ENCODE results near the gene SERPINE2.
"Not testable (repeated sequence)": the region's sequence is repeated elsewhere in the genome, so short reads cannot be mapped to it uniquely, and the experiment has no call there.

The SERPINE2 gene

DNA sequence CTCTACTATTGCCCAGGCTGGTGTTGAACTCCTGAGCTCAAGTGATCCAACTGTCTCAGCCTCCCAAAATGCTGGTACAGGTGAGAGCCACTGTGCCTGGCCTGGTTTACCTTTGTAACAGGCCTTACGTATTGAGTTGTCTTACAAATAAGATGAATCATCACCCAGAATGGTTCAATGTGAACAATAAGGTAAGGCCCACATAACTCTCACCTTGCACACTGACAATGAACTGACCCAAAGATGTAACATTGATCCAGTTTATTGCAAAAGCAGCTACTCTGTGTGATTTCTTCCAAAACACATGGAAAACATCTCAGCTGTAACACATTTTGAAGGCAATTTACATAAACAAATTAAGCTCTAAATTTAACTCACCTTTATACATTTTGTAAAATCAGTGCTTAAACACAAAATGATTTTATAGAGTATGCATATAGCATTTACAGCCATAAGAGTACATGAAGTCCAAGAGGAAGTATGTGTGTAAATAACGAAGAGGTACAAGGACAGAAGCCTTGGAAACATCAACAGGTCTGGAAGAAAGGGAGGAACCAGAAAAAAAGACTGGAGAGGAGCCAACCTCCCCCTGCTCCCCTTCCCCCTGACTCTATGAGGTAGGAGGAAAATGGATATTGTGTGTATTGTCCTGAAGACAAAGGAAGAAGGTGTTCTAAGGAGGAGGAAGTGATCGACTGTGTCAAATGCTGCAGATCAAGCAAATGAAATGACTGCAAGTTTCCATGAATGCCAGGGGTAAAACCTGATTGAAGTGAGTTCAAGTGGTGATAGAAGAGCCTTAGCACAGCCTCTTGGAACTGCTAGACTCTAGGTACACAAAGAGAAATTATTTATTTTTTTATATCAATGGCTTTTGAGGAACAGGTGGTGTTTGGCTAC lies 88.4 kb downstream of the SERPINE2 start:
- peaks cover under 1 to 6% of the 10 kb centered on the region in 2 donors for H3K4me1 ChIP-seq (ENCODE audit: control insufficient read depth in 1 of 2, insufficient read depth in 2 of 2, low read length in 2 of 2)
- H3K4me3 ChIP-seq (ENCODE audit: low read depth in 1 of 2, low read length in 2 of 2): no peak overlapping the region
- no peaks in the 10 kb centered on the region for H3K27me3 ChIP-seq (ENCODE audit: low read depth, low read length)
- no peaks in the 10 kb centered on the region for H3K36me3 ChIP-seq (ENCODE audit: control insufficient read depth in 1 of 2, insufficient read depth in 2 of 2, low read length in 2 of 2)
- H3K9me3 ChIP-seq (ENCODE audit: control insufficient read depth in 1 of 2, low read length in 2 of 2): no peaks in the 10 kb centered on the region
- H3K27ac ChIP-seq (ENCODE audit: low read length): peak overlapping the region; percentile 5

DNA sequence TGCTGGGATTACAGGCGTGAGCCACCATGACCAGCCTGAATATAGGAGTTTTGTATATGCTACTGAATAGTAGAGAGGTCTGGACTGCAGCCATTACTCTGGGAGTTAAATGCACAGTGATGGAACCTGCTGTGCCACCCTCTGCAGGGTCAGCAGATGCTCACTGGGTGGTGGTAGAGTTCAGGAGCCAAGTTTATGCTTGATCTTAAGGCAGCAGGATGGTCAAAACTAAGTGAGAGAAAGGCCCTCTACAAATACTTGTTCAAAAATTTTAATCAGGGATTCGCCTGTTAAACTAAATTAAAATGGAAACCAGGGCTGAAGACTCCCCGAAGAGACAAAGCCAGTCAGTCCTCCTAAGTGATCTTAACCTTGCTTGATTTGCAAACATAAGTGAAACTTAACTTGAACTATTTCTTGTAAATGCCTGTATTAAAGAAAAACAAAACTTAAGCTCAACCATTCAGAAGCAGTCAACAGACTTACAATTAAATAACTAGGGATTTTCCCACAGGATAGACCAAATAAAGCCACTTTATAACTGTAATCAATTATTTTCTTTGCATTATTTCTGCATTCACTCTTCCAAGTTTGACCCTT lies 89.7 kb downstream of the SERPINE2 start:
- H3K27me3 ChIP-seq (ENCODE audit: low read depth, low read length): no peaks in the 10 kb centered on the region
- no peaks in the 10 kb centered on the region for H3K9me3 ChIP-seq (ENCODE audit: control insufficient read depth in 1 of 2, low read length in 2 of 2)
- peaks cover 0 to 5% of the 10 kb centered on the region in 2 donors for H3K36me3 ChIP-seq (ENCODE audit: control insufficient read depth in 1 of 2, insufficient read depth in 2 of 2, low read length in 2 of 2)
- H3K4me3 ChIP-seq (ENCODE audit: low read depth in 1 of 2, low read length in 2 of 2): no peak overlapping the region
- peaks cover 3 to 11% of the 10 kb centered on the region in 2 donors for H3K4me1 ChIP-seq (ENCODE audit: control insufficient read depth in 1 of 2, insufficient read depth in 2 of 2, low read length in 2 of 2)
- no peak overlapping the region for H3K27ac ChIP-seq (ENCODE audit: low read length)

DNA sequence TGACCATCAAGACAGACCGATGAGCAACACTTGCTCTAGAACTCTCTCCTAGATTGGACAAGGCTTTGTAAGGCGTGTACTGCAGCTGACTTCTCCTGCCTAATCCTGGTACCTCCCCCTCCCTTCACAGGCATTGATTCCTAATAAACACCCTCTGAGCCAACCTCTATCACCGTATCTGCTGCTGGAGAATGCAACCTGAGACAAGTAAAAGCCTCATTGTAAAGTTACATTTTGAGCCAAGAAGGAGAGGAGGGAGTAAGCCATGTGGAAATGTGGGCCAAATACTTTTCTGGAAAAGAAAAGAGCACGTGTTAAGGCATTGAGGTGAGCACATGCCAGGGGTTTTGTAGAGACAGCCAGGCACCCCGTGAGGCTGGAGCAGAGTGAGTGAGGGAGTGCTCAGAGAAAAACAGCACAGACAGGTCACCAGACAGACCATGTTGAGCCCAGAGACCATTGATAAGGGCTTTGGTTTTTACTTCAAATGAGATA lies 91.3 kb downstream of the SERPINE2 start:
- Histone ChIP-seq H3K4me1 (ENCODE audit: control insufficient read depth in 1 of 2, insufficient read depth in 2 of 2, low read length in 2 of 2) (peaks cover 7 to 18% of the 10 kb centered on the region in 2 donors), H3K27ac (ENCODE audit: low read length) (no peak overlapping the region), H3K9me3 (ENCODE audit: control insufficient read depth in 1 of 2, low read length in 2 of 2) (no peaks in the 10 kb centered on the region), H3K4me3 (ENCODE audit: low read depth in 1 of 2, low read length in 2 of 2) (no peak overlapping the region), H3K36me3 (ENCODE audit: control insufficient read depth in 1 of 2, insufficient read depth in 2 of 2, low read length in 2 of 2) (peaks cover 0 to 5% of the 10 kb centered on the region in 2 donors), H3K27me3 (ENCODE audit: low read depth, low read length) (no peaks in the 10 kb centered on the region)

DNA sequence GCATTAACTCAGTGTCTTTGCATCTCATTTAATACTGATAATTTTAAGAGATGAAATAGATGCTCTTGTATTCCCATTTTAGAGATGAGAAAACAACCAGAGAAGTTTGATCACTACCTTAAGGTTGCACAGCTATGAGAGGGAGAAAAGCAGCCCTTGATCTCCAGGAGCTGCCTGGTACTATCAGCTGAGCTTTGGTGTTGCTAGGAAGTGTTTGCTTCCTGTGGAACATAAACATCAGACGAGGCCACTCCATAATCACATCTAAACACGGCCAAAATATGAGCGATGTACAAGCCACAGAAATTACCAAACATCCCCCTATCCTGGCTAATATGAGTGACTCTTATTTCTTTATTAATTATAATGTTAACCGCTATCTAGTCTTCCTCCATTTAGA lies 93.3 kb downstream of the SERPINE2 start:
- peaks cover 0 to 5% of the 10 kb centered on the region in 2 donors for H3K36me3 ChIP-seq (ENCODE audit: control insufficient read depth in 1 of 2, insufficient read depth in 2 of 2, low read length in 2 of 2)
- no peak overlapping the region for H3K27ac ChIP-seq (ENCODE audit: low read length)
- peaks cover 10 to 18% of the 10 kb centered on the region in 2 donors for H3K4me1 ChIP-seq (ENCODE audit: control insufficient read depth in 1 of 2, insufficient read depth in 2 of 2, low read length in 2 of 2)
- no peaks in the 10 kb centered on the region for H3K9me3 ChIP-seq (ENCODE audit: control insufficient read depth in 1 of 2, low read length in 2 of 2)
- peak overlapping the region; percentile 79 to 99 for H3K4me3 ChIP-seq (ENCODE audit: low read depth in 1 of 2, low read length in 2 of 2)
- H3K27me3 ChIP-seq (ENCODE audit: low read depth, low read length): no peaks in the 10 kb centered on the region

DNA sequence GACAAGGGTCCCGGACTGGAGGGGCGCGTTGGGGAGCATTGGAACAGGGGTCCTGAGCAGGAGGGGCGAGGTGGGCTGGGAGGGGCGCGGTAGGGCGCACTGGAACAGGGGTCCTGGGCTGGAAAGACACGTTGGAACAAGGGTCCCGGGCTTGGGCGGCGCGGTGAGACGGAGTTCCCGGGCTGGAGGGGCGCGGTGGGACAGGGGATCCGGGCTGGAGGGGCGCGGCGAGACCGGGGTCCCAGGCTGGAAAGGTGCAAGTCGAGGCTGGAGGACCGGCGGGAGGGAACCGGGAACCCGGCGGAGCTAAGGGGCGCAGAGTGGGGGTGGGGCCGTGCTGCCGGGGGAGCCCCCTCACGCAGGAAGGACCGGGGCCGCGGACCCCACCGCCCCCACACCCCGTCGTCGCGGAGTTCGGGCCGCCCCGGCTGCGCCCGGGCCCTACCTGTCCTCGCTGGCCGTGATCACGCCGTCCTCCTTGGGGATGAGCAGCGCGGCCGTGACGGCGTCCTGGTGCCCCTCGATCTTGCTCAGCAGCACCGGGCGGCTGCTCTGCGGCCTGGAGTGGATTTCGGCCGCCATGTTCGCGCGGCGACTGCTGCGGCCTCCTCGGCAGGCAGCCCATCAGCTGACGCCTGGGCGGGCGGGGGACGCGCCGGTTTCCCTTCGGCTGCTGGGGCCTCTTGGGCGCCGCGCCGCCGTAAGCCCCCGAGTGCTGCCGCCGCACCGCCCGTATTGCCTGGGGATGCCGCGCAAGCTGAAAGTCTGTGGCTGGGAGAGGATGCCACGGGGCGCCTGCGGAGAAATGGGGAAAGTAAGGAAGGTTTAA lies 94.2 kb downstream of the SERPINE2 start, which contains the start of gene WDFY1:
TSS of gene WDFY1 (minus strand) at position 633 of the 829 bp plus-strand sequence. CDS start at position 582, 51 bp downstream.
- Histone ChIP-seq H3K9me3 (ENCODE audit: control insufficient read depth in 1 of 2, low read length in 2 of 2) (no peaks in the 10 kb centered on the region), H3K4me3 (ENCODE audit: low read depth in 1 of 2, low read length in 2 of 2) (peak within 1 kb of the TSS; percentile 79 to 99), H3K27me3 (ENCODE audit: low read depth, low read length) (no peaks in the 10 kb centered on the region), H3K4me1 (ENCODE audit: control insufficient read depth in 1 of 2, insufficient read depth in 2 of 2, low read length in 2 of 2) (peaks cover 10 to 18% of the 10 kb centered on the region in 2 donors), H3K36me3 (ENCODE audit: control insufficient read depth in 1 of 2, insufficient read depth in 2 of 2, low read length in 2 of 2) (peaks cover 0 to 5% of the 10 kb centered on the region in 2 donors), H3K27ac (ENCODE audit: low read length) (peak within 1 kb of the TSS; percentile 77)

DNA sequence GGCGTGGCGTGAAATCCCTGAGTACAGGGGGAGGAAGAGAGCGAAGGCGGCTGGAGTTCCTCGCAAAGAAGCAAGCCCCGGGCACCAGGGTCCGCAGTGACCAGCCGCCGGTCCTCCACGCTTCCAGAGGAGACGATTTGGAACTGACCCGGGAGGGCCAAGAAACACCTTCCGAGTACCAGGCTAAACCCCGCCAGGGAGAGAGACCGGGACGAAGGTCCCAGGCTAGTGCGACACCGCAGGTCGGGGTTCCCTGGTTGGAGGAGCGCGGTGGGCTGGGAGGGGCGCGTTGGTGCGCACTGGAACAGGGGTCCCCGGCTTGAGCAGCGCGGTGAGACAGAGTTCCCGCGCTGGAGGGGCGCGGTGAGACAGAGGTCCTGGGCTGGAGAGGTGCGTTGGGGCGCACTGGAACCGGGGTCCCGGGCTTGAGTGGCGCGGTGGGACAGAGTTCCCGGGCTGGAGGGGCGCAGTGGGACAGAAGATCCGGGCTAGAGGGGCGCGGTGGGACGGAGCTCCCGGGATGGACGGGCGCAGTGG lies 94.9 kb downstream of the SERPINE2 start:
- peak overlapping the region; percentile 79 to 99 for H3K4me3 ChIP-seq (ENCODE audit: low read depth in 1 of 2, low read length in 2 of 2)
- H3K27ac ChIP-seq (ENCODE audit: low read length): peak overlapping the region; percentile 77
- no peaks in the 10 kb centered on the region for H3K9me3 ChIP-seq (ENCODE audit: control insufficient read depth in 1 of 2, low read length in 2 of 2)
- peaks cover 10 to 18% of the 10 kb centered on the region in 2 donors for H3K4me1 ChIP-seq (ENCODE audit: control insufficient read depth in 1 of 2, insufficient read depth in 2 of 2, low read length in 2 of 2)
- peaks cover 0 to 5% of the 10 kb centered on the region in 2 donors for H3K36me3 ChIP-seq (ENCODE audit: control insufficient read depth in 1 of 2, insufficient read depth in 2 of 2, low read length in 2 of 2)
- H3K27me3 ChIP-seq (ENCODE audit: low read depth, low read length): no peaks in the 10 kb centered on the region

DNA sequence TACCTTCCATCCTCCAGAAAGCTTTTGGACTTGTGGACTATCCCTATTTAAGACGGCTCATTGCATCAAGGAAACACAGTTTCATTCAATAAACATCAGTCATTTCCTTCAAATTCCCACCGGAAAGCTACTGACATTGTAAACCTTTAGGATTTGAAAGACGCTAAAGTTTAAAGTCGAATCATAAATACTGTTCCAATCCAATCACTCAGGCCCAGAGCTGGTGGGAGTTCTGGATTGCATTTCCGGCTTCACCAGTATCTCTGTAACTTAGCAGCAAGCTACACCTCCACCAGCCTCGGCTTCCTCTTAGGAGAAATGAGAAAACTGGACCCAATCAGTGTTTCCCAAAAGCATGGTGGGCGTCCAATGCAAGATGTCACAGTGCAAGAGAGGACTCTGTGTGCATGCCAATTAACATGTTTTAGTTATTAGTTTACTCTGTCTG lies 95.5 kb downstream of the SERPINE2 start:
- H3K4me1 ChIP-seq (ENCODE audit: control insufficient read depth in 1 of 2, insufficient read depth in 2 of 2, low read length in 2 of 2): peaks cover 10 to 23% of the 10 kb centered on the region in 2 donors
- peaks cover 0 to 5% of the 10 kb centered on the region in 2 donors for H3K36me3 ChIP-seq (ENCODE audit: control insufficient read depth in 1 of 2, insufficient read depth in 2 of 2, low read length in 2 of 2)
- H3K27me3 ChIP-seq (ENCODE audit: low read depth, low read length): no peaks in the 10 kb centered on the region
- H3K9me3 ChIP-seq (ENCODE audit: control insufficient read depth in 1 of 2, low read length in 2 of 2): no peaks in the 10 kb centered on the region
- H3K27ac ChIP-seq (ENCODE audit: low read length): peak overlapping the region; percentile 77
- H3K4me3 ChIP-seq (ENCODE audit: low read depth in 1 of 2, low read length in 2 of 2): peak overlapping the region; percentile 79 to 99

DNA sequence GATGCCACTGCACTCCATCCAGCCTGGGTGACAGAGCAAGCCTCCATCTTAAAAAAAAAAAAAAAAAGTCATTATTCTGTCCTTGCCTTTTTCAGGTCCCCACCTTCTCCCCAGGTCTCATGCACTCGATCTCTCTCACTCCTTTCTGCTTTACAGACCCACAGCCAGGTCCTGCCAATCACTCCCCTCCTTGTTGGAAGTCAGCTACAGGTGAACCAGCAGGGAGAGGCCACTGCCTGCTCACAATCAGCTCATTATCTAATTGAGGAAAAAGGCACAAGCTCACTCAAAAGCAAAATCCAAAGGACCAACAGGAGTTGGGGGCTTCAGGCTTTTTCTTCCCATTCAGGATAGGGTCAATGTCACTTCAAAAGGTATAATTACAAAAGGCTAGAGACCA lies 96.0 kb downstream of the SERPINE2 start:
- H3K36me3 ChIP-seq (ENCODE audit: control insufficient read depth in 1 of 2, insufficient read depth in 2 of 2, low read length in 2 of 2): peaks cover 0 to 5% of the 10 kb centered on the region in 2 donors
- peak overlapping the region; percentile 79 to 99 for H3K4me3 ChIP-seq (ENCODE audit: low read depth in 1 of 2, low read length in 2 of 2)
- H3K27ac ChIP-seq (ENCODE audit: low read length): no peak overlapping the region
- H3K4me1 ChIP-seq (ENCODE audit: control insufficient read depth in 1 of 2, insufficient read depth in 2 of 2, low read length in 2 of 2): peaks cover 10 to 28% of the 10 kb centered on the region in 2 donors
- no peaks in the 10 kb centered on the region for H3K27me3 ChIP-seq (ENCODE audit: low read depth, low read length)
- no peaks in the 10 kb centered on the region for H3K9me3 ChIP-seq (ENCODE audit: control insufficient read depth in 1 of 2, low read length in 2 of 2)

DNA sequence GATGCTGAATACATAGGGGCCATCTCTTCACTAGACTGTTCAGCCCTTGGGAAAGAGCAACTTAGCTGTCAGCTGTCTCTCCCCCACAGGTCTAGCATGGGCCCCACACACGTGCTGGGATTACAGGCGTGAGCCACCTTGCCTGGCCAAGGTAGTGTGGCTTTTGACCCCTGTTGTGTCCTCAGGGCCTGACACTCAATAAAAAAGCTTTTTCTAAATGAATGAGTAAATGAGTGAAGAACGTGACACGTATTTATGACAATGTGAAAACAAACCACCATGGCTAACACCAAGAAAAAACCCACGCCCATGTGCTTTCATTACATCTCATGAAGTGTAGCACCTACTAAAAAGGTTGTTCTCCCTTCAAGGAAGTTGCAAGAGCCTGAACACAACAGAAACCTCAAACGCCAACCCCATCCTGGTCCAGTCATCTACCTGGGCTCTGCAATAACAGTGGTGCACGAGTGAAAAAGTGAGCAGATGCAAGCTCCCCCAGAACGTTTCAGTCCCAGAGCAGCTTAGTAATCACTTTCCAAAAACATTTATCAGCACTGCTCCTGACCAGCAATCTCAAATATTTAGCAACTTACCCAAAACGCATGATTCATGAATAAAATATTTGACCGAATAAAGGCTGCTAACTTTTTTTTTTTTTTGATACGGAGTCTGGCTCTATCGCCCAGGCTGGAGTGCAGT lies 97.4 kb downstream of the SERPINE2 start:
- H3K27me3 ChIP-seq (ENCODE audit: low read depth, low read length): no peaks in the 10 kb centered on the region
- H3K27ac ChIP-seq (ENCODE audit: low read length): no peak overlapping the region
- H3K36me3 ChIP-seq (ENCODE audit: control insufficient read depth in 1 of 2, insufficient read depth in 2 of 2, low read length in 2 of 2): peaks cover 0 to 5% of the 10 kb centered on the region in 2 donors
- H3K4me1 ChIP-seq (ENCODE audit: control insufficient read depth in 1 of 2, insufficient read depth in 2 of 2, low read length in 2 of 2): peaks cover 18 to 42% of the 10 kb centered on the region in 2 donors
- H3K4me3 ChIP-seq (ENCODE audit: low read depth in 1 of 2, low read length in 2 of 2): no peak overlapping the region
- no peaks in the 10 kb centered on the region for H3K9me3 ChIP-seq (ENCODE audit: control insufficient read depth in 1 of 2, low read length in 2 of 2)

DNA sequence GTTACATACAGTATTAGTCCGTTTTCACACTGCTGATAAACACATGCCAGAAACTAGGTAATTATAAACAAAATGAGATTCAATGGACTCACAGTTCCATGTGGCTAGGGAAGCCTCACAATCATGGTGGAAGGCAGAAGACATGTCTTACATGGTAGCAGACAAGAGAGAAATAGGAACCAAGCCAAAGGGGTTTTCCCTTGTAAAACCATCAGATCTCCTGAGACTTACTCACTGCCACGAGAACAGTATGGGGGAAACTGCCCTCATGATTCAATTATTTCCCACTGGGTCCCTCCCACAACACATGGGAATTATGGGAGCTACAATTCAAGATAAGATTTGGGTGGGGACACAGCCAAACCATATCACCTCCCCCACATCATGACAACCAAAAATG lies 99.6 kb downstream of the SERPINE2 start:
- H3K4me1 ChIP-seq (ENCODE audit: control insufficient read depth in 1 of 2, insufficient read depth in 2 of 2, low read length in 2 of 2): peaks cover 19 to 50% of the 10 kb centered on the region in 2 donors
- H3K27me3 ChIP-seq (ENCODE audit: low read depth, low read length); H3K27ac ChIP-seq (ENCODE audit: low read length); H3K4me3 ChIP-seq (ENCODE audit: low read depth in 1 of 2, low read length in 2 of 2); H3K36me3 ChIP-seq (ENCODE audit: control insufficient read depth in 1 of 2, insufficient read depth in 2 of 2, low read length in 2 of 2); H3K9me3 ChIP-seq (ENCODE audit: control insufficient read depth in 1 of 2, low read length in 2 of 2): not testable (repeated sequence)
